HUES48 (cell line): ENCODE data around the gene IFI27L1.

Experiments
- H3K27ac ChIP-seq: one replicate; pipeline ENCODE4 v1.7.0; 2013; ENCODE audit warnings: low read depth, low read length, inconsistent platforms
- H3K27me3 ChIP-seq: 2 replicates; pipeline ENCODE4 v1.6.1; 2013; ENCODE audit warnings: mild to moderate bottlenecking, low read length; ENCODE audit not compliant: control insufficient read depth, insufficient read depth
- H3K36me3 ChIP-seq: 2 replicates; pipeline ENCODE4 v1.6.1; 2013; ENCODE audit warnings: low read length; ENCODE audit not compliant: control insufficient read depth, insufficient read depth
- H3K4me1 ChIP-seq: 2 replicates; pipeline ENCODE4 v1.6.1; 2013; ENCODE audit warnings: mild to moderate bottlenecking, low read length; ENCODE audit not compliant: control insufficient read depth, insufficient read depth
- H3K4me3 ChIP-seq: 2 replicates; pipeline ENCODE4 v1.5.1; 2013; ENCODE audit warnings: mild to moderate bottlenecking, low read depth, low read length
- H3K9ac ChIP-seq: 2 replicates; pipeline ENCODE4 v1.6.1; 2013; ENCODE audit warnings: mild to moderate bottlenecking, low read depth, low read length, moderate library complexity
- H3K9me3 ChIP-seq: 2 replicates; pipeline ENCODE4 v1.6.1; 2013; ENCODE audit warnings: low read length; ENCODE audit not compliant: control insufficient read depth, insufficient read depth

IFI27L1 gene

GRCh38 chr14:94114589-94115057 is 33.5 kb downstream of the IFI27L1 start:
- Histone ChIP-seq H3K27ac (no peak overlapping the region), H3K4me1 (no peaks in the 10 kb centered on the region), H3K9ac (no peak overlapping the region), H3K27me3 (no peaks in the 10 kb centered on the region), H3K36me3 (no peaks in the 10 kb centered on the region), H3K4me3 (no peak overlapping the region), H3K9me3 (no peaks in the 10 kb centered on the region)

- no peak overlapping the region for H3K4me3 ChIP-seq
Measured at GRCh38 chr14:94115058-94115591, 34.0 kb downstream of the IFI27L1 start.

GRCh38 chr14:94115631-94116030 is 34.5 kb downstream of the IFI27L1 start:
- H3K36me3 ChIP-seq = no peaks in the 10 kb centered on the region
- H3K4me1 ChIP-seq = no peaks in the 10 kb centered on the region
- no peaks in the 10 kb centered on the region for H3K27me3 ChIP-seq
- H3K9ac ChIP-seq = no peak overlapping the region
- H3K4me3 ChIP-seq = no peak overlapping the region
- no peaks in the 10 kb centered on the region for H3K9me3 ChIP-seq
- no peak overlapping the region for H3K27ac ChIP-seq

More at GRCh38 chr14:94115058-94115591, 34.0 kb downstream of the IFI27L1 start:
- H3K27me3 ChIP-seq = no peaks in the 10 kb centered on the region
- H3K9me3 ChIP-seq = no peaks in the 10 kb centered on the region
- no peak overlapping the region for H3K27ac ChIP-seq
- no peaks in the 10 kb centered on the region for H3K4me1 ChIP-seq
- no peak overlapping the region for H3K9ac ChIP-seq
- H3K36me3 ChIP-seq = no peaks in the 10 kb centered on the region

- Histone ChIP-seq H3K27ac (no peak overlapping the region), H3K9ac (no peak overlapping the region), H3K9me3 (no peaks in the 10 kb centered on the region), H3K4me3 (no peak overlapping the region), H3K4me1 (no peaks in the 10 kb centered on the region), H3K27me3 (no peaks in the 10 kb centered on the region), H3K36me3 (no peaks in the 10 kb centered on the region)
Measured at GRCh38 chr14:94116701-94117100, 35.6 kb downstream of the IFI27L1 start.

GRCh38 chr14:94117856-94118255 is 36.7 kb downstream of the IFI27L1 start:
- no peak overlapping the region for H3K27ac ChIP-seq
- no peak overlapping the region for H3K4me3 ChIP-seq
- no peak overlapping the region for H3K9ac ChIP-seq
- H3K27me3 ChIP-seq = no peaks in the 10 kb centered on the region
- no peaks in the 10 kb centered on the region for H3K4me1 ChIP-seq
- no peaks in the 10 kb centered on the region for H3K9me3 ChIP-seq
- H3K36me3 ChIP-seq = no peaks in the 10 kb centered on the region

- no peaks in the 10 kb centered on the region for H3K36me3 ChIP-seq
- H3K9ac ChIP-seq = no peak overlapping the region
- no peak overlapping the region for H3K4me3 ChIP-seq
- no peaks in the 10 kb centered on the region for H3K27me3 ChIP-seq
- no peak overlapping the region for H3K27ac ChIP-seq
- H3K4me1 ChIP-seq = no peaks in the 10 kb centered on the region
- H3K9me3 ChIP-seq = no peaks in the 10 kb centered on the region
Measured at GRCh38 chr14:94119071-94119470, 38.0 kb downstream of the IFI27L1 start.

GRCh38 chr14:94120667-94121340 is 39.7 kb downstream of the IFI27L1 start:
- H3K4me1 ChIP-seq = no peaks in the 10 kb centered on the region
- no peak overlapping the region for H3K4me3 ChIP-seq
- no peaks in the 10 kb centered on the region for H3K27me3 ChIP-seq
- no peak overlapping the region for H3K9ac ChIP-seq
- H3K27ac ChIP-seq = no peak overlapping the region
- H3K9me3 ChIP-seq = no peaks in the 10 kb centered on the region
- no peaks in the 10 kb centered on the region for H3K36me3 ChIP-seq

GRCh38 chr14:94121485-94121884 is 40.4 kb downstream of the IFI27L1 start:
- Histone ChIP-seq H3K9ac (no peak overlapping the region), H3K4me1 (no peaks in the 10 kb centered on the region), H3K9me3 (no peaks in the 10 kb centered on the region), H3K27ac (no peak overlapping the region), H3K4me3 (no peak overlapping the region), H3K27me3 (no peaks in the 10 kb centered on the region), H3K36me3 (no peaks in the 10 kb centered on the region)

- no peaks in the 10 kb centered on the region for H3K4me1 ChIP-seq
- no peak overlapping the region for H3K4me3 ChIP-seq
- H3K27me3 ChIP-seq = no peaks in the 10 kb centered on the region
- no peak overlapping the region for H3K27ac ChIP-seq
- H3K36me3 ChIP-seq = no peaks in the 10 kb centered on the region
- H3K9me3 ChIP-seq = no peaks in the 10 kb centered on the region
- H3K9ac ChIP-seq = no peak overlapping the region
Measured at GRCh38 chr14:94122438-94122837, 41.3 kb downstream of the IFI27L1 start.

- Histone ChIP-seq H3K9ac (no peak overlapping the region), H3K27me3 (no peaks in the 10 kb centered on the region), H3K36me3 (no peaks in the 10 kb centered on the region), H3K27ac (no peak overlapping the region), H3K4me3 (no peak overlapping the region), H3K9me3 (no peaks in the 10 kb centered on the region), H3K4me1 (no peaks in the 10 kb centered on the region)
Measured at GRCh38 chr14:94123296-94123695, 42.2 kb downstream of the IFI27L1 start.

- Histone ChIP-seq H3K4me3 (no peak overlapping the region), H3K36me3 (no peaks in the 10 kb centered on the region), H3K27ac (no peak overlapping the region), H3K27me3 (no peaks in the 10 kb centered on the region; the same call in 1 of the 2 replicates), H3K9ac (no peak overlapping the region), H3K9me3 (no peaks in the 10 kb centered on the region), H3K4me1 (peaks cover 4% of the 10 kb centered on the region; the same call in 1 of the 2 replicates)
Measured at GRCh38 chr14:94123868-94124267, 42.8 kb downstream of the IFI27L1 start.
